Measurements from ENCODE around the gene WDR3.

- TF ChIP-seq EZH2 (IDR thresholded peaks at IDR 0.05; ENCODE audit: insufficient read depth, low read length) (no peak), CTCF (IDR thresholded peaks at IDR 0.05; ENCODE audit: insufficient read depth, low read depth, low read length) (no peak)
These were observed 22.8 kb downstream of the WDR3 start for GRCh38 chr1:117952386-117952785.
